WTC11 (cell line): ENCODE data around the gene ALPI.

ENCODE experiments used
- CREB1 ChIP-seq: sonication (generic); formaldehyde crosslinking; IDR thresholded peaks from 2 replicates; pipeline ENCODE4 v1.8.0; 2023; ENCODE audit warnings: mild to moderate bottlenecking, missing genetic modification reagents
- TF ChIP-seq, protein P1 (sequence below): sonication (generic); formaldehyde crosslinking; IDR thresholded peaks from 2 replicates; pipeline ENCODE4 v1.8.0; 2022; ENCODE audit warnings: mild to moderate bottlenecking, missing genetic modification reagents
- TF ChIP-seq, protein P2 (sequence below): fragments of 200-600 bp; IDR thresholded peaks from 2 replicates; pipeline ENCODE4 v1.8.0; 2022; ENCODE audit warnings: antibody characterized with exemption

DNA sequence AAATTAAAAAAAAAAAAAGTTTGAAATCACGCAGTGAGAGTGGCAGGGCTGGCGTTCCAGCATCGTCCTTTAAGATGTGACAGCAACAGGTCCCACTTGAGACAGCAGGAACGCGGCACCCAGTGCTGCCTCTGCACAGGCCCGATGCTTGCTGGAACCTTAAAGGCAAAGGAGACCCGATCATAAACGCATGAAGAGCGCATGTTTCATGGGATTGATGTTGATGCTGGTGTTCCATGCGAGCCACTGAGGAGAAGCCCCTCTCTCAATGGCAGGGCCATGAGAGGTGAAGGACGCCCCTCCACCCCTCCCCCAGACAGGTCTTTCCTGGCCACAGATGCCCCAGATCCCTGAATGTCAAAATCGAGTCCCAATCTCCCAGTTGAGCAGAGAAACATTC, 17.9 kb upstream of the ALPI start:
- TF ChIP-seq, protein P1, sequence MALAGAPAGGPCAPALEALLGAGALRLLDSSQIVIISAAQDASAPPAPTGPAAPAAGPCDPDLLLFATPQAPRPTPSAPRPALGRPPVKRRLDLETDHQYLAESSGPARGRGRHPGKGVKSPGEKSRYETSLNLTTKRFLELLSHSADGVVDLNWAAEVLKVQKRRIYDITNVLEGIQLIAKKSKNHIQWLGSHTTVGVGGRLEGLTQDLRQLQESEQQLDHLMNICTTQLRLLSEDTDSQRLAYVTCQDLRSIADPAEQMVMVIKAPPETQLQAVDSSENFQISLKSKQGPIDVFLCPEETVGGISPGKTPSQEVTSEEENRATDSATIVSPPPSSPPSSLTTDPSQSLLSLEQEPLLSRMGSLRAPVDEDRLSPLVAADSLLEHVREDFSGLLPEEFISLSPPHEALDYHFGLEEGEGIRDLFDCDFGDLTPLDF (CRISPR knock-in tag), result no peak
- TF ChIP-seq, protein P2, sequence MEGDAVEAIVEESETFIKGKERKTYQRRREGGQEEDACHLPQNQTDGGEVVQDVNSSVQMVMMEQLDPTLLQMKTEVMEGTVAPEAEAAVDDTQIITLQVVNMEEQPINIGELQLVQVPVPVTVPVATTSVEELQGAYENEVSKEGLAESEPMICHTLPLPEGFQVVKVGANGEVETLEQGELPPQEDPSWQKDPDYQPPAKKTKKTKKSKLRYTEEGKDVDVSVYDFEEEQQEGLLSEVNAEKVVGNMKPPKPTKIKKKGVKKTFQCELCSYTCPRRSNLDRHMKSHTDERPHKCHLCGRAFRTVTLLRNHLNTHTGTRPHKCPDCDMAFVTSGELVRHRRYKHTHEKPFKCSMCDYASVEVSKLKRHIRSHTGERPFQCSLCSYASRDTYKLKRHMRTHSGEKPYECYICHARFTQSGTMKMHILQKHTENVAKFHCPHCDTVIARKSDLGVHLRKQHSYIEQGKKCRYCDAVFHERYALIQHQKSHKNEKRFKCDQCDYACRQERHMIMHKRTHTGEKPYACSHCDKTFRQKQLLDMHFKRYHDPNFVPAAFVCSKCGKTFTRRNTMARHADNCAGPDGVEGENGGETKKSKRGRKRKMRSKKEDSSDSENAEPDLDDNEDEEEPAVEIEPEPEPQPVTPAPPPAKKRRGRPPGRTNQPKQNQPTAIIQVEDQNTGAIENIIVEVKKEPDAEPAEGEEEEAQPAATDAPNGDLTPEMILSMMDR, result no peak
- TF ChIP-seq CREB1 (CRISPR knock-in tag), result no peak
